ENCODE measurements around the gene GRIN2B. TPM values are rescaled to one million over a fixed set of nuclear protein-coding genes. Genes with fewer than 3 reads are reported as not detected.

The GRIN2B gene
- total RNA-seq, 6 experiments from 2014 or later: not detected

DNA sequence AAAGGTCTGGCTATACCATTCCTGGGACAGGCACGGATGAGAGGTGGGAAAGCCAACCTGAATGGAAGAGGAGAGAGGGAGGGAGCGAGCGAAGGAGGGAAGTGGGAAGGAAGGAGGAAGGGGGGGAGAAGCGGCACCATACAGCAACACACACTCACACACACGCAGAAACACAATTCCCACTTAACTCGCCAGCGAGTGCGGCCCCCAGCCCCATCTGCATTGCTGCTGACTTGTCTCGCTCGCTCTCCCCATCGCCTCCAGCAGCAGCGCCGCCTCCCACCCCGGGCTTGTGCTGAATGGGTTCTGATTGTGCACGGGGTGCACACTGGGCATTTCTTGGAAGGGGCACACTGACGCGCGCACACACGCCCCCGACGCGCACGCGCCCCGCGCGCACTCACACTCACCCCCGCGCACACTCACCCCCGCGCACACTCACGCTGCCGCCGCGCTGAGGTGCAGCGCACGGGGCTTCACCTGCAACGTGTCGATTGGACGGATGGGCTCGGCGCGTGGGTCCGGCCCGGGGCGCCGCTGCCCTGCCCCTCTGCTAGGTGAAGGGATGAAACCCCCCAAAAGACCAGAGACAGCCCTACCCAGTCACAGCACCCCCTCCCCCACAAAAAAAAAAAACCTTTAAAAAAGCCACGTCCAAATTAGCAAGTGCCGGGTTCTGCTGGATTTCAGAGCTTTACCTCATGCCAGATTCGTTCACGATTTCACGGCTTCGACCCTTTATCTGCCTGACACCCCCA, 685 bp downstream of the GRIN2B start:
- DNase-seq: no peak
- Mint-ChIP-seq H3K4me3 (no peak overlapping the region), H3K36me3 (ENCODE audit: low read depth) (peaks cover 4% of the 10 kb centered on the region; the same call in 1 of the 2 replicates), H3K27me3 (ENCODE audit: insufficient read depth) (peaks cover 2% of the 10 kb centered on the region), H3K4me1 (ENCODE audit: low read depth) (no peaks in the 10 kb centered on the region), H3K9me3 (peaks cover 55% of the 10 kb centered on the region), H3K27ac (no peak overlapping the region)
- TF ChIP-seq, protein P1, sequence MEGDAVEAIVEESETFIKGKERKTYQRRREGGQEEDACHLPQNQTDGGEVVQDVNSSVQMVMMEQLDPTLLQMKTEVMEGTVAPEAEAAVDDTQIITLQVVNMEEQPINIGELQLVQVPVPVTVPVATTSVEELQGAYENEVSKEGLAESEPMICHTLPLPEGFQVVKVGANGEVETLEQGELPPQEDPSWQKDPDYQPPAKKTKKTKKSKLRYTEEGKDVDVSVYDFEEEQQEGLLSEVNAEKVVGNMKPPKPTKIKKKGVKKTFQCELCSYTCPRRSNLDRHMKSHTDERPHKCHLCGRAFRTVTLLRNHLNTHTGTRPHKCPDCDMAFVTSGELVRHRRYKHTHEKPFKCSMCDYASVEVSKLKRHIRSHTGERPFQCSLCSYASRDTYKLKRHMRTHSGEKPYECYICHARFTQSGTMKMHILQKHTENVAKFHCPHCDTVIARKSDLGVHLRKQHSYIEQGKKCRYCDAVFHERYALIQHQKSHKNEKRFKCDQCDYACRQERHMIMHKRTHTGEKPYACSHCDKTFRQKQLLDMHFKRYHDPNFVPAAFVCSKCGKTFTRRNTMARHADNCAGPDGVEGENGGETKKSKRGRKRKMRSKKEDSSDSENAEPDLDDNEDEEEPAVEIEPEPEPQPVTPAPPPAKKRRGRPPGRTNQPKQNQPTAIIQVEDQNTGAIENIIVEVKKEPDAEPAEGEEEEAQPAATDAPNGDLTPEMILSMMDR (IDR thresholded peaks at IDR 0.05): no peak

DNA sequence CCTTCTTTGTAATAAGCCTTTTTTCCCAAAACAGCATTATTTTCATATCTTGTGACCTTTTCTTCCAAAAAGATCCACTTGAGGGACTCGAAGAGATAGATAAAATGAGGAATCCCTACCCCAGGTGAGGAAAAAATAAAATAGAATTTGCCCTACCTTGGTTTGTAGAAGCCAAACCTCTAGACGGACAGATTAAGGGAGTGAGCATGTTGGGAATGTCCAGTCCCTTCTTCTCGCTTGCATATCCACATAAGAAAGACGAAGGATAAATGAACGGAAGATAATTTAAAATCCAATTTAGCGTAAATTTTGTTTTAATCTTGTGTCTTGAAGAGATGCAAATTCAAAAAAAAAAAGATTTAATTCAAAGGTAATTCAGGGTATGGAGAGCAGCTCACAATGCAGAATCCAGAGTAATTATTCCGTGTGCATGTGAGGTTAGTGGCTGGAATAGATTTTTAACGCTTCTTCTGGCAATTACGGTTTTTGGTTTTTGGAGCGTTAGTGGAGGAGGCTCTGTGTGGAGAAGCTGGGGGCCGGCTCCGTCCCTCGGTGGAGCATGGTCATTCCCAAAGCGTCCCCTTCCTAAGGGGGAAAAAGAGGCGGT, 1.5 kb downstream of the GRIN2B start:
- DNase-seq: no peak
- Mint-ChIP-seq H3K4me3 (no peak overlapping the region), H3K36me3 (ENCODE audit: low read depth) (peaks cover 4% of the 10 kb centered on the region), H3K9me3 (peaks cover 61% of the 10 kb centered on the region), H3K27me3 (ENCODE audit: insufficient read depth) (peaks cover 2% of the 10 kb centered on the region), H3K4me1 (ENCODE audit: low read depth) (no peaks in the 10 kb centered on the region), H3K27ac (no peak overlapping the region)
- TF ChIP-seq, protein P1 (IDR thresholded peaks at IDR 0.05): no peak

DNA sequence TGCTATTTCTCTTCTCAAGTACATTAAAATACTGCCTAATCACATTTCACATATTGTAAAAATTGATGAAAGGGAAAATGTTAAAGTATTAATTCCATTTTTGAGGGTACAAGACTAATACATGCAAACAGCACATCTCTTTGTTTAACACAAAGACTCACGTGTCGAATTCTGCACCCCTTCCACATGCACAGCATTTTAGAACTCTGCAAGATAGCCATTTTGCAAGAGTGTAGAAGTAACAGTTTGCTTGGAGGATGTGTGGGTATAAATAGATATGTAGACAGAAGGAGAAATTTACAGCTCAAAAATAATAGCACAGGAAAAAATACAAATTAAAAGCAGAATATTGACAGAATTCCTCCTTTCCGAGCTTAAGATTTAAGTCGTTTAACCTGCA, 2.5 kb downstream of the GRIN2B start:
- no peak overlapping the region for H3K4me3 Mint-ChIP-seq
- H3K9me3 Mint-ChIP-seq: peaks cover 64% of the 10 kb centered on the region
- H3K4me1 Mint-ChIP-seq (ENCODE audit: low read depth): no peaks in the 10 kb centered on the region
- DNase-seq: no peak
- peaks cover 4% of the 10 kb centered on the region for H3K36me3 Mint-ChIP-seq (ENCODE audit: low read depth)
- H3K27me3 Mint-ChIP-seq (ENCODE audit: insufficient read depth): peaks cover 2% of the 10 kb centered on the region
- H3K27ac Mint-ChIP-seq: no peak overlapping the region
- TF ChIP-seq, protein P1 (IDR thresholded peaks at IDR 0.05): no peak

DNA sequence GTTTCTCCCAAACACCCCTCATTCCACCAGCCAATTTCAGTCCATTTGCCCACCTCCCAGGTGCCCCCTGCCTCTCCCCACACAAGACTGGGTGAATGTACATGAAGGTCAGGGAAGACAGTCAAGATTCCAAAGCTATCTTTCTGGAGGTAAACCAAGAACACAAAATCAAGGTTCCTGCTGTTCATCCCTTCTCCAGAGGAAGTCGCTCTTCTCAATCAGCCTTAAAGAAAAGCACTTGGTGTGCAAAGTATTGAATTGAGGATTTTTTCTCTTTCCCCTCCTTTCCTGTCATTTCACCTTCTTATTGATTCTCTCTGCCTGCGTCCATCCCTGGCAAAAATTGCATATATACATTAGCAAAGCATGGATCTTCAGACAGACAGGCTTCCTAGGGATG, 4.5 kb downstream of the GRIN2B start:
- DNase-seq: no peak
- TF ChIP-seq, protein P1 (IDR thresholded peaks at IDR 0.05): no peak
- peaks cover 66% of the 10 kb centered on the region for H3K9me3 Mint-ChIP-seq
- peaks cover 4% of the 10 kb centered on the region for H3K36me3 Mint-ChIP-seq (ENCODE audit: low read depth)
- no peak overlapping the region for H3K27ac Mint-ChIP-seq
- no peaks in the 10 kb centered on the region for H3K4me1 Mint-ChIP-seq (ENCODE audit: low read depth)
- no peaks in the 10 kb centered on the region; the same call in 1 of the 2 replicates for H3K27me3 Mint-ChIP-seq (ENCODE audit: insufficient read depth)
- H3K4me3 Mint-ChIP-seq: no peak overlapping the region

DNA sequence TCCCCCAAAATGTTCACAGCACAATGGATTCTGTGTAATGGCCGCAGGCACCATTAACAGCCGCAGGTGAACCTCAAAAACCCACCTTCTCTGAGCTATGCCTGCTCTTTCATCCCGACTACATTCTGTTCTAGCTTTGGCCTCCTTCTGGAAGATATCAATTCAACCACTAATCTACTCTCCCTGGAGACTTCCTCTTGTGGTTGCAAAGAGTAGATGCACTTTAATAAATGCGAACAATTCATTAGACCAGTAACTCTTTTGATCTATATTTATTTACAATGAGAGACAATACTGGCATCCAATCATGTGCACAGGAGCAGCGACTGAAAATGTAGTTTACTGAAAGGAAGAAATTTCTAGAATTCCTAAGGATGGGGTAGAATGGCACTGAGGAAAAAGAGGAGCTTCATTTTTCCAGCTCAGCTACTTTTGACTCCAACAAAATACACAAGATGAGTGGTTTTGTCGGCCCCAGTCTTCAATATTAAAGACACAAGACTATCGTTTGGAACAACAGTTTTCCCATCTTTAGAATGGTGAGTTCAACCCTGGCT, 5.3 kb downstream of the GRIN2B start:
- Mint-ChIP-seq H3K4me1 (ENCODE audit: low read depth) (no peaks in the 10 kb centered on the region), H3K4me3 (no peak overlapping the region), H3K27ac (no peak overlapping the region), H3K27me3 (ENCODE audit: insufficient read depth) (no peaks in the 10 kb centered on the region; the same call in 1 of the 2 replicates), H3K36me3 (ENCODE audit: low read depth) (peaks cover 4% of the 10 kb centered on the region), H3K9me3 (peaks cover 68% of the 10 kb centered on the region)
- TF ChIP-seq, protein P1 (IDR thresholded peaks at IDR 0.05): no peak
- DNase-seq: no peak
